ENCODE data around the gene FRMD3.

- TF ChIP-seq FOXA1 (IDR thresholded peaks at IDR 0.05) (no peak), FOXM1 (IDR thresholded peaks at IDR 0.05; ENCODE audit: borderline replicate concordance) (no peak), ARNT (IDR thresholded peaks at IDR 0.05) (no peak), SUZ12 (IDR thresholded peaks at IDR 0.05) (no peak), HDGF (IDR thresholded peaks at IDR 0.05; ENCODE audit: borderline replicate concordance) (no peak), BHLHE40 (IDR thresholded peaks at IDR 0.05; ENCODE audit: borderline replicate concordance) (no peak), SP1 (IDR thresholded peaks at IDR 0.05) (no peak), FOXK2 (IDR thresholded peaks at IDR 0.05) (no peak)
Observed at GRCh38 chr9:83466877-83467276, 71.3 kb downstream of the FRMD3 start.

Measured in HEK293T (cell line).